ENCODE results near the gene KRTAP10-4. TPM values are rescaled to one million over a fixed set of nuclear protein-coding genes. Genes with fewer than 3 reads are reported as not detected.

The KRTAP10-4 gene
- total and polyA plus RNA-seq, 2 donors (not counting 3 experiments of a cell fraction or from before 2014, with no cell fraction given): not detected

Other genes starting within 250 kb of the KRTAP10-4 start
- gene CFAP410, start 234.3 kb upstream of the KRTAP10-4 start, total RNA-seq: 6.3 and 7.2 TPM in 2 replicates
- 12.2 and 15.0 TPM in 2 replicates for gene CFAP410, start 234.3 kb upstream of the KRTAP10-4 start, polyA plus RNA-seq
- gene TRPM2, start 220.1 kb upstream of the KRTAP10-4 start, total RNA-seq: not detected in 2 replicates
- gene TRPM2, start 220.1 kb upstream of the KRTAP10-4 start, polyA plus RNA-seq: 0.02 TPM in 1 of 2 replicates, not detected in the other
- 4.2 and 4.8 TPM in 2 replicates for gene LRRC3, start 118.2 kb upstream of the KRTAP10-4 start, total RNA-seq
- 4.9 and 5.1 TPM in 2 replicates for gene LRRC3, start 118.2 kb upstream of the KRTAP10-4 start, polyA plus RNA-seq
- gene KRTAP10-1, start 33.5 kb upstream of the KRTAP10-4 start, total RNA-seq: not detected in 2 replicates
- gene KRTAP10-1, start 33.5 kb upstream of the KRTAP10-4 start, polyA plus RNA-seq: not detected in 2 replicates
- gene KRTAP10-2, start 22.2 kb upstream of the KRTAP10-4 start, total RNA-seq: not detected in 2 replicates
- not detected in 2 replicates for gene KRTAP10-2, start 22.2 kb upstream of the KRTAP10-4 start, polyA plus RNA-seq
- gene KRTAP10-3, start 14.9 kb upstream of the KRTAP10-4 start, total RNA-seq: not detected in 2 replicates
- gene KRTAP10-3, start 14.9 kb upstream of the KRTAP10-4 start, polyA plus RNA-seq: not detected in 2 replicates
- gene KRTAP10-5, start 6.9 kb downstream of the KRTAP10-4 start, total RNA-seq: not detected in 2 replicates
- not detected in 2 replicates for gene KRTAP10-5, start 6.9 kb downstream of the KRTAP10-4 start, polyA plus RNA-seq
- not detected in 2 replicates for gene KRTAP10-6, start 18.8 kb downstream of the KRTAP10-4 start, total RNA-seq
- gene KRTAP10-6, start 18.8 kb downstream of the KRTAP10-4 start, polyA plus RNA-seq: not detected in 2 replicates
- gene KRTAP10-7, start 26.9 kb downstream of the KRTAP10-4 start, total RNA-seq: not detected in 2 replicates
- not detected in 2 replicates for gene KRTAP10-7, start 26.9 kb downstream of the KRTAP10-4 start, polyA plus RNA-seq
- gene KRTAP10-8, start 38.4 kb downstream of the KRTAP10-4 start, total RNA-seq: not detected in 2 replicates
- not detected in 2 replicates for gene KRTAP10-8, start 38.4 kb downstream of the KRTAP10-4 start, polyA plus RNA-seq
- not detected in 2 replicates for gene KRTAP10-9, start 53.4 kb downstream of the KRTAP10-4 start, total RNA-seq
- gene KRTAP10-9, start 53.4 kb downstream of the KRTAP10-4 start, polyA plus RNA-seq: not detected in 2 replicates
- not detected in 2 replicates for gene KRTAP10-10, start 63.6 kb downstream of the KRTAP10-4 start, total RNA-seq
- gene KRTAP10-10, start 63.6 kb downstream of the KRTAP10-4 start, polyA plus RNA-seq: not detected in 2 replicates
- gene KRTAP10-11, start 72.7 kb downstream of the KRTAP10-4 start, total RNA-seq: not detected in 2 replicates
- not detected in 2 replicates for gene KRTAP10-11, start 72.7 kb downstream of the KRTAP10-4 start, polyA plus RNA-seq
- not detected in 2 replicates for gene KRTAP12-4, start 80.9 kb downstream of the KRTAP10-4 start, total RNA-seq
- gene KRTAP12-4, start 80.9 kb downstream of the KRTAP10-4 start, polyA plus RNA-seq: not detected in 2 replicates
- gene KRTAP12-3, start 84.2 kb downstream of the KRTAP10-4 start, total RNA-seq: not detected in 2 replicates
- gene KRTAP12-3, start 84.2 kb downstream of the KRTAP10-4 start, polyA plus RNA-seq: not detected in 2 replicates
- gene KRTAP12-2, start 93.2 kb downstream of the KRTAP10-4 start, total RNA-seq: not detected in 2 replicates
- gene KRTAP12-2, start 93.2 kb downstream of the KRTAP10-4 start, polyA plus RNA-seq: not detected in 2 replicates
- not detected in 2 replicates for gene KRTAP12-1, start 108.4 kb downstream of the KRTAP10-4 start, total RNA-seq
- not detected in 2 replicates for gene KRTAP12-1, start 108.4 kb downstream of the KRTAP10-4 start, polyA plus RNA-seq
- gene KRTAP10-12, start 123.4 kb downstream of the KRTAP10-4 start, total RNA-seq: not detected in 2 replicates
- gene KRTAP10-12, start 123.4 kb downstream of the KRTAP10-4 start, polyA plus RNA-seq: not detected in 2 replicates
- not detected in 2 replicates for gene TSPEAR, start 137.8 kb downstream of the KRTAP10-4 start, total RNA-seq
- gene TSPEAR, start 137.8 kb downstream of the KRTAP10-4 start, polyA plus RNA-seq: 0.01 TPM in 1 of 2 replicates, not detected in the other
- gene UBE2G2, start 228.1 kb downstream of the KRTAP10-4 start, total RNA-seq: 114 and 117 TPM in 2 replicates
- gene UBE2G2, start 228.1 kb downstream of the KRTAP10-4 start, polyA plus RNA-seq: 86.4 and 95.0 TPM in 2 replicates
- 99.7 and 102 TPM in 2 replicates for gene SUMO3, start 244.3 kb downstream of the KRTAP10-4 start, total RNA-seq
- 109 and 123 TPM in 2 replicates for gene SUMO3, start 244.3 kb downstream of the KRTAP10-4 start, polyA plus RNA-seq

Measured in endothelial cell of umbilical vein (primary cell).